H1 (cell line): ENCODE results near the gene SLC5A2. TPM values are rescaled to one million over a fixed set of nuclear protein-coding genes. Genes with fewer than 3 reads are reported as not detected.

Experiments used
- CTCF ChIA-PET: fragments of 300-600 bp; sonication (Branson Sonifier 250); formaldehyde crosslinking; loops from one replicate; lab custom pipeline; 2021; ENCODE audit not compliant: partially characterized antibody; lab: Charles Lee
- POLR2A ChIA-PET: fragments of 300-600 bp; sonication (Branson Sonifier 250); formaldehyde crosslinking; loops from one replicate; lab custom pipeline; 2021; ENCODE audit warnings: inconsistent platforms; ENCODE audit not compliant: partially characterized antibody; lab: Charles Lee
- DNase-seq, 2 experiments: peaks; one replicate each; pipeline versions ENCODE4 v3.0.0 to v3.0.0-alpha.2; 2010 to 2022; ENCODE audit warnings: low spot score in 2 of 2, low read depth in 1 of 2, mixed read lengths in 1 of 2
- FAIRE-seq: peaks from 2 replicates; lab custom pipeline; 2011; peaks lifted over from hg19 to GRCh38; lab: Jason Lieb, UNC
- H2AFZ ChIP-seq: 2 replicates; pipeline ENCODE4 v1.8.1; 2012; ENCODE audit warnings: low read length, inconsistent platforms
- H2AK5ac ChIP-seq: 2 replicates; pipeline ENCODE4 v1.6.1; 2013; ENCODE audit warnings: low read depth, low read length
- H2BK120ac ChIP-seq: replicated peaks from 2 replicates; pipeline ENCODE3; 2013; ENCODE audit warnings: low read depth, low read length, inconsistent platforms
- H2BK12ac ChIP-seq: 2 replicates; pipeline ENCODE4 v1.6.1; 2013; ENCODE audit warnings: low read depth, low read length
- H2BK15ac ChIP-seq: 2 replicates; pipeline ENCODE4 v1.6.1; 2013; ENCODE audit warnings: low read length
- H2BK20ac ChIP-seq: 2 replicates; pipeline ENCODE4 v1.6.1; 2013; ENCODE audit warnings: low read length
- H2BK5ac ChIP-seq: 2 replicates; pipeline ENCODE4 v1.6.1; 2013; ENCODE audit warnings: low read depth, low read length
- H3K14ac ChIP-seq: 2 replicates; pipeline ENCODE4 v1.6.1; 2013; ENCODE audit warnings: inconsistent platforms; ENCODE audit not compliant: insufficient read length
- H3K18ac ChIP-seq: 2 replicates; pipeline ENCODE4 v1.6.1; 2013; ENCODE audit warnings: low read length; ENCODE audit errors: extremely low read depth
- H3K23ac ChIP-seq: 2 replicates; pipeline ENCODE4 v1.6.1; 2013; ENCODE audit warnings: inconsistent platforms; ENCODE audit not compliant: insufficient read length
- H3K23me2 ChIP-seq: 2 replicates; pipeline ENCODE4 v1.6.1; 2013; ENCODE audit warnings: low read depth, low read length
- H3K27ac ChIP-seq: 2 replicates; pipeline ENCODE4 v1.6.1; 2011; ENCODE audit warnings: low read depth, low read length, inconsistent platforms
- H3K27me3 ChIP-seq, 4 experiments: replicated peaks in 1 of 4; 1 replicate in 1 of 4; 2 replicates in 3 of 4; pipeline versions ENCODE4 v1.6.1 to v1.8.1; 2011 to 2013; ENCODE audit warnings: low read length in 3 of 4, mild to moderate bottlenecking in 3 of 4, inconsistent platforms in 2 of 4, mixed read lengths in 2 of 4, moderate library complexity in 1 of 4; ENCODE audit not compliant: control insufficient read depth in 3 of 4, insufficient read depth in 3 of 4; ENCODE audit errors: extremely low read depth in 1 of 4
- H3K36me3 ChIP-seq, 4 experiments: 2 replicates each; pipeline versions ENCODE4 v1.6.1 to v1.8.1; 2011 to 2013; ENCODE audit warnings: mild to moderate bottlenecking in 4 of 4, low read length in 3 of 4, moderate library complexity in 2 of 4, control low read depth in 1 of 4, inconsistent platforms in 1 of 4; ENCODE audit not compliant: insufficient read depth in 4 of 4, control insufficient read depth in 2 of 4
- H3K4ac ChIP-seq: replicated peaks from 2 replicates; pipeline ENCODE3; 2013; ENCODE audit warnings: low read length, low read depth, mixed read lengths, inconsistent platforms; ENCODE audit not compliant: insufficient read length
- H3K4me1 ChIP-seq, 4 experiments: replicated peaks in 1 of 4; 1 replicate in 1 of 4; 2 replicates in 3 of 4; pipeline versions ENCODE4 v1.6.1 to v1.8.1; 2011 to 2013; ENCODE audit warnings: low read length in 3 of 4, inconsistent platforms in 2 of 4, mixed read lengths in 1 of 4; ENCODE audit not compliant: insufficient read depth in 4 of 4, control insufficient read depth in 3 of 4
- H3K4me2 ChIP-seq, 2 experiments: 2 replicates each; pipeline versions ENCODE4 v1.6.1 to v1.8.1; 2011 to 2013; ENCODE audit warnings: low read depth in 2 of 2, low read length in 2 of 2, control low read depth in 1 of 2, inconsistent platforms in 1 of 2, mild to moderate bottlenecking in 1 of 2; ENCODE audit not compliant: insufficient read depth in 1 of 2
- H3K4me3 ChIP-seq, 4 experiments: fragments of 200-600, 300-600 bp in 1 of 4; sonication (generic), shearing (Covaris generic), sonication (Bioruptor Twin) in 1 of 4; 2 replicates each; pipeline versions ENCODE4 v1.5.1 to v1.8.1; 2011 to 2016; ENCODE audit warnings: low read length in 4 of 4, low read depth in 3 of 4, control low read depth in 2 of 4, inconsistent platforms in 2 of 4, mild to moderate bottlenecking in 2 of 4, mixed read lengths in 1 of 4, moderate library complexity in 1 of 4; ENCODE audit not compliant: insufficient read depth in 2 of 4; ENCODE audit errors: extremely low read depth in 1 of 4
- H3K56ac ChIP-seq: replicated peaks from 2 replicates; pipeline ENCODE3; 2013; ENCODE audit warnings: low read depth, mild to moderate bottlenecking, mixed read lengths, low read length, inconsistent platforms; ENCODE audit not compliant: insufficient read length
- H3K79me1 ChIP-seq: 2 replicates; pipeline ENCODE4 v1.6.1; 2013; ENCODE audit warnings: low read depth, low read length, control low read depth
- H3K79me2 ChIP-seq, 2 experiments: 2 replicates each; pipeline versions ENCODE4 v1.6.1 to v1.8.1; 2012 to 2013; ENCODE audit warnings: low read length in 2 of 2, mild to moderate bottlenecking in 2 of 2, inconsistent platforms in 1 of 2; ENCODE audit not compliant: insufficient read depth in 2 of 2, control insufficient read depth in 1 of 2
- H3K9ac ChIP-seq, 4 experiments: replicated peaks in 1 of 4; 1 replicate in 1 of 4; 2 replicates in 3 of 4; pipeline versions ENCODE4 v1.6.1 to v1.8.1; 2011 to 2013; ENCODE audit warnings: low read depth in 3 of 4, low read length in 3 of 4, control low read depth in 2 of 4, mild to moderate bottlenecking in 2 of 4, moderate library complexity in 2 of 4, inconsistent platforms in 1 of 4; ENCODE audit errors: extremely low read depth in 1 of 4
- H3K9me3 ChIP-seq, 2 experiments: 2 replicates each; pipeline versions ENCODE4 v1.6.1 to v1.8.1; 2012 to 2013; ENCODE audit warnings: mild to moderate bottlenecking in 2 of 2, moderate library complexity in 2 of 2, control low read depth in 1 of 2, inconsistent platforms in 1 of 2, low read depth in 1 of 2, low read length in 1 of 2, mixed read lengths in 1 of 2; ENCODE audit not compliant: insufficient read depth in 2 of 2
- H4K20me1 ChIP-seq, 2 experiments: replicated peaks in 1 of 2; 2 replicates each; pipeline versions ENCODE3 to v1.8.1; 2011 to 2013; ENCODE audit warnings: inconsistent platforms in 2 of 2, low read length in 2 of 2, mild to moderate bottlenecking in 1 of 2; ENCODE audit not compliant: insufficient read depth in 2 of 2, control insufficient read depth in 1 of 2
- H4K5ac ChIP-seq: 2 replicates; pipeline ENCODE4 v1.6.1; 2013; ENCODE audit warnings: low read length, low read depth, mixed read lengths, inconsistent platforms; ENCODE audit not compliant: insufficient read length
- H4K8ac ChIP-seq: 2 replicates; pipeline ENCODE4 v1.8.0; 2013; ENCODE audit warnings: mild to moderate bottlenecking, moderate library complexity, low read length, inconsistent platforms; ENCODE audit not compliant: insufficient read depth; ENCODE audit errors: extremely low read depth
- H4K91ac ChIP-seq: replicated peaks from 2 replicates; pipeline ENCODE3; 2013; ENCODE audit warnings: low read length, mixed read lengths, inconsistent platforms; ENCODE audit not compliant: insufficient read length
- ASH2L ChIP-seq: fragments of 200-600, 300-600 bp; sonication (generic); IDR thresholded peaks from one replicate; pipeline ENCODE4 v1.7.1; 2017; ENCODE audit warnings: low read length
- GTF2F1 ChIP-seq: IDR thresholded peaks from 2 replicates; pipeline ENCODE4 v1.6.1; 2012; ENCODE audit warnings: low read depth, low read length, improper control_type of control experiment, borderline replicate concordance
- KDM4A ChIP-seq: IDR thresholded peaks from one replicate; pipeline ENCODE4 v1.7.1; 2012; ENCODE audit warnings: low read depth, mild to moderate bottlenecking, moderate library complexity, low read length, inconsistent platforms; ENCODE audit not compliant: severe bottlenecking
- ZNF274 ChIP-seq: IDR thresholded peaks from 2 replicates; pipeline ENCODE4 v1.7.0; 2012; ENCODE audit warnings: low read length, borderline replicate concordance; ENCODE audit errors: extremely low read depth
- WGBS, 2 experiments: shearing (Covaris generic) in 1 of 2; methylation state at CpG; one replicate each; pipeline versions ENCODE4 v1.1.6 to v1.1.7; 2013 to 2015; ENCODE audit warnings: low lambda C conversion rate in 2 of 2, mixed read lengths in 2 of 2, inconsistent platforms in 1 of 2, low coverage in 1 of 2, missing lambda C conversion rate in 1 of 2; ENCODE audit not compliant: insufficient replicate concordance in 2 of 2, insufficient coverage in 1 of 2, insufficient read length in 1 of 2; ENCODE audit errors: extremely low coverage in 1 of 2, missing lambda C conversion rate in 1 of 2; 5-methylcytosine and 5-hydroxymethylcytosine counted together
- polyA plus RNA-seq, 7 experiments: library from polyadenylated mRNA; depleted of rRNA in 3 of 7; stranded (reverse) in 5 of 7; unstranded in 2 of 7; fragments of >200 nt in 5 of 7; fragments of 200-250 nt in 2 of 7; gene quantifications; 1 replicate in 5 of 7; 2 replicates in 1 of 7; 4 replicates in 1 of 7; pipeline versions ENCODE4 v1.2.1 to v1.2.3, GENCODE V29; 2011 to 2013; ENCODE audit warnings: missing spikeins in 2 of 7, mixed read lengths in 2 of 7
- total RNA-seq: library from RNA; stranded (reverse); fragmentation: NEBNext Ultra II Directional; extraction: Animal tissue kit (Norgen Biotek cat#: 25700); gene quantifications from 2 replicates; pipeline ENCODE4 v1.2.1, GENCODE V29; 2021
- TF ChIP-seq, protein P1 (sequence below): IDR thresholded peaks from 2 replicates; pipeline ENCODE4 v1.6.1; 2011; ENCODE audit warnings: low read length, improper control_type of control experiment
- TF ChIP-seq, protein P2 (sequence below): IDR thresholded peaks from 2 replicates; pipeline ENCODE4 v1.6.1; 2012; ENCODE audit warnings: inconsistent platforms

Gene SLC5A2
- total and polyA plus RNA-seq, 2 of the 8 experiments (the other 6 are each of a cell fraction or from before 2014, with no cell fraction given): 0.56 to 4.4 TPM

DNA sequence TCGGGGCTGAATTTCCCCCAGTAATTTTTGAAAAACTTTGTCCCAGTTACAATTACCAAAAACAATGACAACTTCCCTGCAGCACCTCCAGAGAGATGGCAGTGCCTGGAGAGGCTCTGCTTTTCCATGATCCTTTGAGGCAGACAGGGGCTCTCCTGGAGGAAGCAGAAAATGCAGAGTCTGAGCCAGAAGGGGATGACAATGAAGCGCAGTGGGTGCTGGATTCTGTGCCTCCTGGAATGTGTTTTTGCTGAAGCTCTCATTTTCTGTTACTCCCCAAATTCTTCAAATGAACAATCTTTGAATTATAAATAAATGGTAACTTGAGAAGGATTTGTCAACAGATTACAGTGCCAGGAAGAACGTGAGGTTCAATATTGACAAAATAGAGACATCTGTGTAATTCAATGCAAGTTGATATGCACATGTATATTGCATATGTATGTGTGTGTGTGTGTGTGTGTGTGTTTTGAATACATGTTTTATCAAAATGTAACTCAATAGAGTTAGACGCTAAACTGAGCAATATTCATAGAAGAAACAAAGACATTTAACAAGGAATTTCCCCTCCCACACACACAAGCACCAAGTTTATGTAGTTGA is 35.0 kb downstream of the SLC5A2 start:
- no peaks in the 10 kb centered on the region for H3K79me2 ChIP-seq
- H3K4me3 ChIP-seq: no peak overlapping the region
- H3K18ac ChIP-seq: no peak overlapping the region
- no peak overlapping the region for H3K4me2 ChIP-seq
- no peaks in the 10 kb centered on the region for H3K79me1 ChIP-seq
- no peak for DNase-seq
- H3K23ac ChIP-seq: no peak overlapping the region
- CTCF ChIA-PET: no interaction called here
- no peak overlapping the region for H2BK12ac ChIP-seq
- no peaks in the 10 kb centered on the region for H4K20me1 ChIP-seq
- TF ChIP-seq, protein P1, sequence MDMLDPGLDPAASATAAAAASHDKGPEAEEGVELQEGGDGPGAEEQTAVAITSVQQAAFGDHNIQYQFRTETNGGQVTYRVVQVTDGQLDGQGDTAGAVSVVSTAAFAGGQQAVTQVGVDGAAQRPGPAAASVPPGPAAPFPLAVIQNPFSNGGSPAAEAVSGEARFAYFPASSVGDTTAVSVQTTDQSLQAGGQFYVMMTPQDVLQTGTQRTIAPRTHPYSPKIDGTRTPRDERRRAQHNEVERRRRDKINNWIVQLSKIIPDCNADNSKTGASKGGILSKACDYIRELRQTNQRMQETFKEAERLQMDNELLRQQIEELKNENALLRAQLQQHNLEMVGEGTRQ: no peak
- TF ChIP-seq KDM4A: no peak
- no peak for TF ChIP-seq ASH2L
- no peak for TF ChIP-seq ZNF274
- no peak for TF ChIP-seq GTF2F1
- TF ChIP-seq, protein P2, sequence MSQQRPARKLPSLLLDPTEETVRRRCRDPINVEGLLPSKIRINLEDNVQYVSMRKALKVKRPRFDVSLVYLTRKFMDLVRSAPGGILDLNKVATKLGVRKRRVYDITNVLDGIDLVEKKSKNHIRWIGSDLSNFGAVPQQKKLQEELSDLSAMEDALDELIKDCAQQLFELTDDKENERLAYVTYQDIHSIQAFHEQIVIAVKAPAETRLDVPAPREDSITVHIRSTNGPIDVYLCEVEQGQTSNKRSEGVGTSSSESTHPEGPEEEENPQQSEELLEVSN: no peak
- TF ChIP-seq, all 59 proteins: peak for 0
- Histone ChIP-seq H3K27ac (no peak overlapping the region), H3K36me3 (no peaks in the 10 kb centered on the region), H3K56ac (no peak overlapping the region), H3K27me3 (no peaks in the 10 kb centered on the region), H2BK20ac (no peak overlapping the region), H2BK15ac (no peak overlapping the region), H4K5ac (no peak overlapping the region), H4K8ac (no peak overlapping the region), H2AFZ (no peak overlapping the region), H3K23me2 (no peaks in the 10 kb centered on the region), H3K9me3 (no peaks in the 10 kb centered on the region), H3K14ac (no peak overlapping the region), H3K4ac (no peak overlapping the region), H3K4me1 (peaks cover 0 to 4% (median 0%) of the 10 kb centered on the region in 4 experiments; a peak in 2 of 7 replicates), H2AK5ac (no peak overlapping the region), H2BK5ac (no peak overlapping the region), H3K9ac (no peak overlapping the region), H2BK120ac (no peak overlapping the region), H4K91ac (no peak overlapping the region)
- WGBS, 2 experiments: 86% methylated on average over 4 of the region's 4 CpGs; no CpG with 5 or more reads in 1 of the 2 experiments
- no peak for FAIRE-seq
- POLR2A ChIA-PET: no interaction called here
